AG10803 (cell line): ENCODE results near the gene TBC1D24.

Experiments used
- DNase-seq: peaks from one replicate; pipeline ENCODE4 v3.0.0; 2010; ENCODE audit warnings: low read depth
- H3K4me3 ChIP-seq: 2 replicates; pipeline ENCODE4 v1.5.1; 2011; ENCODE audit warnings: mild to moderate bottlenecking, low read length, control low read depth
- CTCF ChIP-seq: conservative IDR thresholded peaks from 2 replicates; pipeline ENCODE4 v1.5.1; 2011; ENCODE audit warnings: mild to moderate bottlenecking, low read length, control low read depth, inconsistent platforms

TBC1D24 gene

GRCh38 chr16:2500430-2500917 is 25.5 kb downstream of the TBC1D24 start:
- no peak overlapping the region for H3K4me3 ChIP-seq
- DNase-seq = no peak
- TF ChIP-seq CTCF = no peak

DNA sequence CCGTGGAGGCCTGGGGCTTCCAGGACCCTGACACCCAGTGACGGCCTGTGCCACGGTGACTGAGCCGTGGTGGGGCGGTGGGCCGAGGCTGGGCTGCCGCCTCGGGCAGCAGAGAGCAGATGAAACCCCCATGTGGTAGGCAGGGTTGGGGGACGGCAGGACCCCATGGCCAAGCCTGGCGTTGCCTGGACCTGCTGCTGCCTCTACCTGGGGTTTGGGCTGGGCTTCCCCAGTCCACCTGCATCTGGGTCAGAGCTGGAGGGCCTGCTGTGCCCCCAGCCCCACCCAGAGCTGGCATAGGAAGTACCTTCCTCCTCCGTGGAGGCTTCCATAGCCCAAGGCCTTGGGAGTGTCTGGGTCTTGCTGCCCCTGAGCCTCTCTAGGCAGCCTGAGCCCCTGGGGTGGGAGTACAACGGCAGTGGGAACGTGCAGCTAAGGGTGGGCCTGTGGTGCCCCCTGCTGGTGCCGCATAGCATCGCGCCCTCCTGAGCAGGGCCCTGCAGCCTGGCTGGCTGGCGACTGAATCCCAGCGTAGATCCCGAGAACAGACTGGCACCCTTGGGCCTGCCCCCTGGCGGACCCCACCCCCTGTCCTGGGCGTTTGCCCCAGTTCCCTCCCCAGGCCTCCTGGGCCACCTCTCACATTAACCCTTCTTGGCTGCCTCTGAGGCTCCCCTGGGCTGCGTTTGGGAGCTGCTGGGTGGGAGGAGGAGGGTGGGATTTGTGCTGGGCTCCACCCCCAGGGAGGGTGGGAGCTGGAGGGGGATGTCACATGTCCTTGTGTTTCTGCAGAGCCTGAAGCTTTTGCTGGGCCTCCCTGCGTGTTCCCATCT is 26.2 kb downstream of the TBC1D24 start:
- no peak overlapping the region for H3K4me3 ChIP-seq
- DNase-seq = peak; percentile 60
- TF ChIP-seq CTCF = peak; percentile 88

GRCh38 chr16:2501946-2502895 is 27.3 kb downstream of the TBC1D24 start:
- no peak for DNase-seq
- no peak overlapping the region for H3K4me3 ChIP-seq
- no peak for TF ChIP-seq CTCF

- H3K4me3 ChIP-seq = no peak overlapping the region
- DNase-seq = no peak
- TF ChIP-seq CTCF = no peak
Measured at GRCh38 chr16:2505695-2506094, 30.8 kb downstream of the TBC1D24 start.

GRCh38 chr16:2507052-2507659 is 32.2 kb downstream of the TBC1D24 start:
- TF ChIP-seq CTCF = no peak

GRCh38 chr16:2507665-2508064 is 32.7 kb downstream of the TBC1D24 start:
- no peak for TF ChIP-seq CTCF
- no peak for DNase-seq
- no peak overlapping the region for H3K4me3 ChIP-seq

More at GRCh38 chr16:2507052-2507659, 32.2 kb downstream of the TBC1D24 start:
- DNase-seq = no peak
- no peak overlapping the region for H3K4me3 ChIP-seq
